ENCODE measurements around the gene PALLD.
"Not testable (repeated sequence)": the region's sequence is repeated elsewhere in the genome, so short reads cannot be mapped to it uniquely, and the experiment has no call there.

The PALLD gene

GRCh38 chr4:168776382-168776781 is 279.5 kb downstream of the PALLD start:
- DNase-seq: no peak

- DNase-seq: no peak
Observed at GRCh38 chr4:168777277-168777965, 280.6 kb downstream of the PALLD start.

- no peak for DNase-seq
Observed at GRCh38 chr4:168781341-168781740, 284.5 kb downstream of the PALLD start.

- no peak for DNase-seq
Observed at GRCh38 chr4:168781926-168782325, 285.1 kb downstream of the PALLD start.

GRCh38 chr4:168782439-168782838 is 285.6 kb downstream of the PALLD start:
- DNase-seq: no peak

GRCh38 chr4:168784786-168785461 is 288.1 kb downstream of the PALLD start:
- DNase-seq: no peak

- DNase-seq: no peak
Observed at GRCh38 chr4:168787334-168787733, 290.5 kb downstream of the PALLD start.

GRCh38 chr4:168787801-168788595 is 291.1 kb downstream of the PALLD start:
- no peak for DNase-seq

- DNase-seq: no peak
Observed at GRCh38 chr4:168790898-168791297, 294.0 kb downstream of the PALLD start.

- DNase-seq: no peak
Observed at GRCh38 chr4:168791376-168791775, 294.5 kb downstream of the PALLD start.

GRCh38 chr4:168793542-168793941 is 296.7 kb downstream of the PALLD start:
- DNase-seq: no peak

GRCh38 chr4:168794092-168794707 is 297.3 kb downstream of the PALLD start:
- DNase-seq: no peak

GRCh38 chr4:168794881-168795280 is 298.0 kb downstream of the PALLD start:
- DNase-seq: no peak

GRCh38 chr4:168795346-168795745 is 298.5 kb downstream of the PALLD start:
- DNase-seq: no peak

GRCh38 chr4:168796362-168797106 is 299.7 kb downstream of the PALLD start:
- no peak for DNase-seq

GRCh38 chr4:168797194-168797593 is 300.3 kb downstream of the PALLD start:
- DNase-seq: no peak

- DNase-seq: no peak
Observed at GRCh38 chr4:168797738-168798375, 301.0 kb downstream of the PALLD start.

GRCh38 chr4:168800926-168801325 is 304.1 kb downstream of the PALLD start:
- no peak for DNase-seq

- no peak for DNase-seq
Observed at GRCh38 chr4:168802222-168802621, 305.4 kb downstream of the PALLD start.

GRCh38 chr4:168803052-168803451 is 306.2 kb downstream of the PALLD start:
- DNase-seq: not testable (repeated sequence)

- DNase-seq: no peak
Observed at GRCh38 chr4:168803732-168804131, 306.9 kb downstream of the PALLD start.

GRCh38 chr4:168804146-168804545 is 307.3 kb downstream of the PALLD start:
- no peak for DNase-seq
